Keratinocyte (primary cell): ENCODE data around the gene DTL. TPM values are rescaled to one million over a fixed set of nuclear protein-coding genes. Genes with fewer than 3 reads are reported as not detected.
A peak's percentile ranks its signal among the peaks of the same experiment; 100 is the strongest.

ENCODE experiments used
- DNase-seq: peaks from one replicate; pipeline ENCODE4 v3.0.0-alpha.2; 2011; ENCODE audit warnings: low read depth, missing footprints, low spot score
- FAIRE-seq: peaks from 2 replicates; lab custom pipeline; 2011; peaks lifted over from hg19 to GRCh38; lab: Jason Lieb, UNC
- H2AFZ ChIP-seq: 2 replicates; pipeline ENCODE4 v1.6.0; 2012; ENCODE audit warnings: low read length, control low read depth, inconsistent platforms; ENCODE audit not compliant: control insufficient read depth
- H3K27ac ChIP-seq: 2 replicates; pipeline ENCODE4 v1.5.1; 2011; ENCODE audit warnings: low read length; ENCODE audit not compliant: control insufficient read depth, insufficient read depth
- H3K27me3 ChIP-seq: 3 replicates; pipeline ENCODE4 v1.6.0; 2011; ENCODE audit warnings: low read length; ENCODE audit not compliant: control insufficient read depth, insufficient read depth; ENCODE audit errors: extremely low read depth
- H3K36me3 ChIP-seq, 2 experiments: 2 replicates in 1 of 2; 3 replicates in 1 of 2; pipeline ENCODE4 v1.5.1; 2011; ENCODE audit warnings: low read length in 2 of 2, mild to moderate bottlenecking in 1 of 2; ENCODE audit not compliant: control insufficient read depth in 2 of 2, insufficient read depth in 2 of 2; ENCODE audit errors: extremely low read depth in 1 of 2
- H3K4me1 ChIP-seq: 3 replicates; pipeline ENCODE4 v1.5.1; 2011; ENCODE audit warnings: low read length; ENCODE audit not compliant: control insufficient read depth, insufficient read depth; ENCODE audit errors: extremely low read depth
- H3K4me2 ChIP-seq: 3 replicates; pipeline ENCODE4 v1.6.0; 2011; ENCODE audit warnings: low read depth, low read length; ENCODE audit not compliant: control insufficient read depth, insufficient read depth; ENCODE audit errors: extremely low read depth
- H3K4me3 ChIP-seq, 3 experiments: fragments of 200-600 bp in 1 of 3; sonication (generic) in 1 of 3; 2 replicates in 2 of 3; 3 replicates in 1 of 3; pipeline ENCODE4 v1.5.1; 2011 to 2016; ENCODE audit warnings: low read length in 3 of 3, mild to moderate bottlenecking in 3 of 3, control low read depth in 2 of 3, inconsistent platforms in 1 of 3, low read depth in 1 of 3, mixed read lengths in 1 of 3, mixed run types in 1 of 3, moderate library complexity in 1 of 3; ENCODE audit not compliant: control insufficient read depth in 2 of 3, insufficient read depth in 2 of 3; ENCODE audit errors: extremely low read depth in 1 of 3
- H3K79me2 ChIP-seq: 2 replicates; pipeline ENCODE4 v1.6.0; 2012; ENCODE audit warnings: low read length; ENCODE audit not compliant: control insufficient read depth, insufficient read depth
- H3K9ac ChIP-seq: 3 replicates; pipeline ENCODE4 v1.6.0; 2011; ENCODE audit warnings: low read length; ENCODE audit not compliant: control insufficient read depth, insufficient read depth; ENCODE audit errors: extremely low read depth
- H3K9me1 ChIP-seq: 3 replicates; pipeline ENCODE4 v1.6.0; 2011; ENCODE audit warnings: low read length; ENCODE audit not compliant: control insufficient read depth, insufficient read depth; ENCODE audit errors: extremely low read depth
- H3K9me3 ChIP-seq: 2 replicates; pipeline ENCODE4 v1.5.1; 2012; ENCODE audit warnings: low read depth, low read length; ENCODE audit not compliant: control insufficient read depth
- H4K20me1 ChIP-seq: 3 replicates; pipeline ENCODE4 v1.6.0; 2011; ENCODE audit warnings: low read length; ENCODE audit not compliant: control insufficient read depth, insufficient read depth; ENCODE audit errors: extremely low read depth
- EZH2 ChIP-seq: IDR thresholded peaks from one replicate; pipeline ENCODE4 v1.6.1; 2012; ENCODE audit warnings: inconsistent platforms, mild to moderate bottlenecking, low read length, moderate library complexity
- dilution Hi-C: fragments of 300-500 bp; cut with MboI; formaldehyde crosslinking; loops from one replicate; pipeline ENCODE4 v1.7.0; 2020; ENCODE audit warnings: low sequenced_read_pairs; ENCODE audit not compliant: extremely low pct_ligation_motif_present
- polyA plus RNA-seq, 5 experiments: library from polyadenylated mRNA; depleted of rRNA in 3 of 5; stranded (reverse) in 3 of 5; stranded (forward) in 1 of 5; unstranded in 1 of 5; fragments of >200 nt; gene quantifications; 1 replicate in 1 of 5; 2 replicates in 3 of 5; 3 replicates in 1 of 5; pipeline versions ENCODE4 v1.2.1 to v1.2.3, GENCODE V29; 2011 to 2012; ENCODE audit warnings: missing spikeins in 2 of 5, low read depth in 1 of 5, low replicate concordance in 1 of 5
- TF ChIP-seq, protein P1 (sequence below), 3 experiments: IDR thresholded peaks in 1 of 3; conservative IDR thresholded peaks in 1 of 3; optimal IDR thresholded peaks in 1 of 3; 2 replicates in 2 of 3; 3 replicates in 1 of 3; pipeline versions ENCODE3 to v1.5.1; 2011; ENCODE audit warnings: low read length in 3 of 3, mild to moderate bottlenecking in 3 of 3, moderate library complexity in 2 of 3, control low read depth in 1 of 3, inconsistent platforms in 1 of 3; ENCODE audit not compliant: insufficient read depth in 2 of 3; ENCODE audit errors: extremely low read depth in 1 of 3

The DTL gene
- polyA plus RNA-seq, 1 donor (not counting 4 experiments of a cell fraction or from before 2014, with no cell fraction given) = 9.3 TPM

DNA sequence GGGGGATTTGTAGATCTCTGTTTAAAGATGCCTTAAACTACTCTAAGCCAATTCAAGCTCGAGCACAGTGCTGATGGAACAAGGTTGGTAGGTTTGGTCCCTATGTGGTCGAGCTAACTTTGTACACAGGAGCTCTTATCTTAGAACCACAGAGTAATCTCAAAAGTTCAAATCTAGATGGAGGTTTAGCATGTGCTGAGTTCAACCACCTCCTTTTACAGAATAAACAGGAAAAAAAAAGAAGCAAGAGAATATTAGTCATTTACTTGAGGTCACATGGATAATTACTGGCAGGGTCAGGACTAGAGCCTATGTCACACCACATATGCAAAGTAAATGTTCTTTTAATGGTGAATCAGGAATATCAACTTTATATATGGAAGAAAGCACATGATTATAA lies 86.2 kb downstream of the DTL start:
- no peak overlapping the region for H3K4me3 ChIP-seq
- H3K27ac ChIP-seq = no peak overlapping the region
- no peak overlapping the region for H3K4me2 ChIP-seq
- no peak for DNase-seq
- no peaks in the 10 kb centered on the region for H3K9me1 ChIP-seq
- TF ChIP-seq, protein P1, sequence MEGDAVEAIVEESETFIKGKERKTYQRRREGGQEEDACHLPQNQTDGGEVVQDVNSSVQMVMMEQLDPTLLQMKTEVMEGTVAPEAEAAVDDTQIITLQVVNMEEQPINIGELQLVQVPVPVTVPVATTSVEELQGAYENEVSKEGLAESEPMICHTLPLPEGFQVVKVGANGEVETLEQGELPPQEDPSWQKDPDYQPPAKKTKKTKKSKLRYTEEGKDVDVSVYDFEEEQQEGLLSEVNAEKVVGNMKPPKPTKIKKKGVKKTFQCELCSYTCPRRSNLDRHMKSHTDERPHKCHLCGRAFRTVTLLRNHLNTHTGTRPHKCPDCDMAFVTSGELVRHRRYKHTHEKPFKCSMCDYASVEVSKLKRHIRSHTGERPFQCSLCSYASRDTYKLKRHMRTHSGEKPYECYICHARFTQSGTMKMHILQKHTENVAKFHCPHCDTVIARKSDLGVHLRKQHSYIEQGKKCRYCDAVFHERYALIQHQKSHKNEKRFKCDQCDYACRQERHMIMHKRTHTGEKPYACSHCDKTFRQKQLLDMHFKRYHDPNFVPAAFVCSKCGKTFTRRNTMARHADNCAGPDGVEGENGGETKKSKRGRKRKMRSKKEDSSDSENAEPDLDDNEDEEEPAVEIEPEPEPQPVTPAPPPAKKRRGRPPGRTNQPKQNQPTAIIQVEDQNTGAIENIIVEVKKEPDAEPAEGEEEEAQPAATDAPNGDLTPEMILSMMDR (optimal IDR thresholded peaks at IDR 0.05 in 1 of 3, IDR thresholded peaks at IDR 0.05 in 1 of 3, conservative IDR thresholded peaks at IDR 0.05 in 1 of 3; ENCODE audit: extremely low read depth in 1 of 3, insufficient read depth in 2 of 3, low read length in 3 of 3) = no peak
- TF ChIP-seq EZH2 = no peak
- no peak overlapping the region for H3K9ac ChIP-seq
- H3K4me1 ChIP-seq = peaks cover 9% of the 10 kb centered on the region
- FAIRE-seq = no peak
- H3K27me3 ChIP-seq = no peaks in the 10 kb centered on the region
- H3K9me3 ChIP-seq = no peaks in the 10 kb centered on the region
- H4K20me1 ChIP-seq = no peaks in the 10 kb centered on the region
- H3K36me3 ChIP-seq = no peaks in the 10 kb centered on the region
- dilution Hi-C loops = no loop called here
- no peak overlapping the region for H2AFZ ChIP-seq
- no peaks in the 10 kb centered on the region for H3K79me2 ChIP-seq

DNA sequence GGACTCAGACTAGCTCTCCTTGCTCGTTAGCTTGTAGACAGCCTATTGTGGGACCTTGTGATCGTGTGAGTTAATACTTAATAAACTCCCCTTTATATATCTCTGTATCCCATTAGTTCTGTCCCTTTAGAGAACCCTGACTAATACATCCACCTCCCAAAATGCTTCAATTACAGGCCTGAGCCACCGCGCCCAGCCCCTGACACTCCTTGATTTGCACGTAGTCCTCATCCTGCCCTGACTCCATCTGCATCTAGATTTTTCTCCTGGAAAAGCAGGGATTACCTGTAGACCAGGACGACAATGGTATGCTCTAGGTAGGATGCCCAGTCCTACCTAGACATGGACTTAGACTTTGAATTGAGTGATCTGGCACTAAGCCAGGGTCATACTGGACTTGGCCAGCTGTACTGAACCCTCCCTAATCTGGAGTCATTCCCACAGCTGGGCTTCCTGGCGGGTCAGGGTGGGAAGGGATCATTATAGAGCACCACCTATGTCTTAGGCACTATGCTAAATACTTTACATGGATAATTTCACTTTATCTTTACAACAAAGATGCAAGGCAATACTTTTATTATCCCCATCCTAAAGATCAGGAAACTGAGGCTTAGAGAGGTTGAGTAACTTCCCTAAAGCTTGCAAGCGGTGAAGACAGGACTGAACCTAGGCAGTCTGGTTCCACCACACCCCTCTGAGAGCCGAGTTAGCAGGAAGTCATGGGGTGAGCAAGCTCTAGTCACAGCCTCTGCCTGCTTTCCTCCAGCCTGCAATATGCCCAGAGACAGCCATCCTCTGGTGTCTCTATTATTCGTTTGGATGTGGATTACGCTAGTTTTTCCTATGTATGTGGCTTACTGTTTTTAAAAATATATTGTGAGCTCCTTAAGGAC lies 89.4 kb downstream of the DTL start:
- peak overlapping the region; percentile 14 for H3K27ac ChIP-seq
- no peaks in the 10 kb centered on the region for H3K36me3 ChIP-seq
- H3K4me3 ChIP-seq = no peak overlapping the region
- no peak overlapping the region for H3K9ac ChIP-seq
- H4K20me1 ChIP-seq = no peaks in the 10 kb centered on the region
- DNase-seq (no peak), FAIRE-seq (peak; percentile 52)
- H3K4me2 ChIP-seq = no peak overlapping the region
- H3K27me3 ChIP-seq = no peaks in the 10 kb centered on the region
- no peak for TF ChIP-seq EZH2
- TF ChIP-seq, protein P1 (optimal IDR thresholded peaks at IDR 0.05 in 1 of 3, IDR thresholded peaks at IDR 0.05 in 1 of 3, conservative IDR thresholded peaks at IDR 0.05 in 1 of 3; ENCODE audit: extremely low read depth in 1 of 3, insufficient read depth in 2 of 3, low read length in 3 of 3) = no peak
- dilution Hi-C loops = no loop called here
- H2AFZ ChIP-seq = no peak overlapping the region
- H3K79me2 ChIP-seq = no peaks in the 10 kb centered on the region
- peaks cover 9% of the 10 kb centered on the region for H3K4me1 ChIP-seq
- H3K9me3 ChIP-seq = no peaks in the 10 kb centered on the region
- no peaks in the 10 kb centered on the region for H3K9me1 ChIP-seq
